ENCODE data around the gene COG2.

COG2 gene

DNA sequence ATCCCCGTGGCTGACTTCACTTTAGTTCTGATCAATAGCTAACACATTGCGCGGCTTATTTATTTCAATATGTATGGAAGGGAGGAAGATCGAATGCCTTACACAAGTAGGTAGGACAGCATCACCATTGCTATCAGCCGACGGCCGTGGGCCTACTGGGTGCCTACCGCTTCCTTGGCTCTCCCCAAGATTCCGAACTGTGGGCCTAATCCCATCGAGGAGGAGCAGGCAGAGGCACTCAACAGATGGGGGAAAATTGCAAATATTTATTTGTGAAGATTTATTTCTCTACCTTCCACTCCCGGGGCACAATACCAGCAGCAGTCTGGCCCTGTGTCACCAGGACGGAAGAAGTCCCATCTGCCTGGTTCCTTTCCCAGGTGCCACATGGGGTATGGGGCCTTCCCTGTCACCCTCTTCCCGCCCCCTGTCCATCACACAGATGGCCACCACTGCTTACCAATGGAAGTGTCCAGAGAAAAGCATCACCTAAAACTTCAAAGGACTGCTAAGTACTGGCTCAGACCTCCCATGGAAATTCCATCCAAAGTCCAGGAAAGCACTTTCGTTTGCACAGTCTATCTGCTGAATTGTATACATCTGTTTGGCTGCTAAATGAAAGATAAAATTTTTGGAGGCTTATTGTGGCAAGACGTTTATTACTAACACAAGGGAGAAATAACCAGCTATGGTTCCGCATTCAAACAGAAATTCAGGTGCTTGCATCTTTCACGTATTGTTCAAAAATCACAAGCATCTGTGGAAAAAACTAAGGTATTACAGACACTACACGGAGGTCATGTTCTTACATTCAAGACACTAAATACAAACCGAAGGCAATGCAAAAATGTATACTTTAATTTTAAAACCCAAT lies 59.9 kb downstream of the COG2 start:
- DNase-seq (ENCODE audit: low read depth), result no peak

DNA sequence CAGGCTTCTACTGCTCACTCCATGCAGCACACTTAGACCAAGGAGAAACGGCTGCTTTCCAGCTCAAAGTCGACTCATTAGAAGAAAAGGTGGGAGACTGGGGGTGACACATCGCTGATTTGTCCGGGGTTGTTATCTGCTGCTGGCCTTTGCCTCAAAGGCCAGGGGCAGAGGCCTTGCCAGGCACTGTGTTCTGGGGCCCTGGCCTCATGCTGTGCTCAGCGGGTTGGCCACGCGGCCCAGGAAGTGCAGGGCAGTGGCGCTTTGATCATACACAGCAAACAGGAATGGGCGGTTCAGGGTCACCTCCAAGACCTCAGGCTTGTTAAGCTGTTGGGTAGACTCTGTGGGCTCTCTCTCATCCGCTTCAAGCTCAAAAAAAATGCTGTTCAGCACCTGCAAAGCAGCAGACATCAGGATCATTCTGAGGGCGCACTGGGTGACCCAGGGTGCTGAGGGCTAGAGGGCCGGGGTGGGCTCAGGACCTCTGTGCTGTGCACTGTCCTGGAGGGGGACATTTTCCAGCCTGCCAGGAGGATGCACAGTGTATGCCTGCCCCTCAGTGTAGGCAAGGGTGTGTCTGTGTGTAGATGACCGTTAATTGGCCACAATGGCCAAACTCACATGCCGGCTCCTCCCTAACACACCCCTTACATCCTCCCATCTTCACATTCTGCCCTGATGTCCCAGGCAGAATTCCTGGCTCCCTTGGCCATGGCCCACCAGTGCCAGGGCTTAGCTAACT lies 60.8 kb downstream of the COG2 start:
- DNase-seq (ENCODE audit: low read depth), result no peak

DNA sequence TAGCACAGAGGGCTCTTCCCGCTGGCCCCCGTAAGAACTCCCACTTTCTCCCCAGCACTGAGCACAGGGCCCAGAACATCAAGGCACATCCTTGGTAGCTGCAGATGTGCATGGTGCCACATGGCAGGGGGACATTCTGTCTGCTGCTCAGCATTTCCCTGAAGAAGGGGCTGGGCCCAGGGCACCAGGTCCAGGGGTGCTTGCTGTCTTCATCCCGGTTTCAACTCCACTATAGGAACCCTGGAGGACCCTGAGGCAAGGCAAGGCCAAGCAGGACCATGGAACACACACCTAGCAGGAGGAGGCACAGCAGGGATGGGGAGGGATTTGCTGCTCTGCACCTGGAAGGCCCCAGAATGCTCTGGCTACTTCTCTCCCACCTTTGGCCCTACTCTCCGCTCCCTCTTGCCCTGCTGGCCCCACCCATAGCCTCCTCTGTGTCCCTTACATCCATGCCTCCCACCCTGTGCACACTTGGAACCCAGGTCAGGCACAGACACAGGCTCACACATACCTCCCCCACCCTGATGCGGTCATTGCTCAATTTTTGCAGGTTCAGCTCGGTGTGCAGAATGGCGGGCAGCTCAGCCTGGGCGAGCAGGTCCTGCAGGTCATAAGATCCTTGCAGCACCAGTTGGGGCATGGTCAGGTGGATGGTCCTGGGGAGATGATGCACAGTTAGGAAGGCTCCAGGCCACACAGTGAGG lies 61.6 kb downstream of the COG2 start:
- no peak for DNase-seq (ENCODE audit: low read depth)

DNA sequence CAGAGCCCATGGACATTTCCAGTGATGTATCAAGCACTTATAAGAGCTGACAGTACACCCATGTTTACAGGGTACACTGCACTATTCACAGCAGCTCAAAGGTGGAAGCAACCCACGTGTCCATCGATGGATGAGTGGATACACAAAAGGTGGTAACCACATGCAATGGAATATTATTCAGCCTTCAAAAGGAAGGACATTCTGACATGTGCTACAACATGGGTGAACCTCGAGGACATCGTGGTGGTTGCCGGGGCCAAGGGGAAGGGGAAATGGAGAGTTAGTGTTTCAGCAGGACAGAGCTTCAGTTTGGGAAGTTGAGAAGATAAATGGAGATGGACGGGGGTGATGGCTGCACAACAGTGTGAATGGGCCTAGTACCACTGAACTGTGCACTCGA lies 62.5 kb downstream of the COG2 start:
- no peak for DNase-seq (ENCODE audit: low read depth)

DNA sequence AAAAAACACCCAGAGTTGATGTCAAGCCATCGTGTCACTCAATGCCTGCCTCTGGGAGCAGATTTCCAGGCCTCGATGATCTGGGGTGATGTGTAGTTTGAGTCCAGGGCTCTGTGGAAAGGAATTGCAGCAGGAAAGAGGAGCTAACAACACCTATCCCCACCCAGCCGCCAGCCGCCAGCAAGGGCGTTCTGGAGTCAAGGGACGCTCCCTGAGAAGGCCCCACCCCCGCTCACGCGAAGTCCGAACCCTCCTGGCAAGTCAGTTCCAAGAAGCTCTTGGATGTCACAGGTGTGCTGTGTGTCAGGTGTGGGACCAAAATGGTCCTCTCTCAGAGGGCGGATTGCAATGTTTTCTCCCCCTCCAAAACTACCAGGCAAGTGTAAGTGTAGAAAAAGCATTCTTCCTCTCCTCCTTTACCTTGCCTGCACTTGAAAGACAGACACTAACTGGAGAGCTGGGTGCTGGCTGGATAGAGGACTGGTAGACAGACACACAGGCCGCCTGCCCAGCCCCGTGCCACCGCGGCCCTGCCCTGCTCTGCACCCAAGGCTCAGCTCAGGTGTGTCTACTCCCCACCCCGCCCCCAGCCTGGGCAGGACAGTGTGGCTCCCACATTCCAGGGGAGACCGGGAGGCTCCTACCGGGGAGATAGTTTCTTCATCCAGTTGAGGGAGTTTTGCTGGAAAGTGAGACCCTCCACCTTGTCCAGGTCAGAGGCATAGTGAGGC lies 63.2 kb downstream of the COG2 start:
- DNase-seq (ENCODE audit: low read depth), result no peak

DNA sequence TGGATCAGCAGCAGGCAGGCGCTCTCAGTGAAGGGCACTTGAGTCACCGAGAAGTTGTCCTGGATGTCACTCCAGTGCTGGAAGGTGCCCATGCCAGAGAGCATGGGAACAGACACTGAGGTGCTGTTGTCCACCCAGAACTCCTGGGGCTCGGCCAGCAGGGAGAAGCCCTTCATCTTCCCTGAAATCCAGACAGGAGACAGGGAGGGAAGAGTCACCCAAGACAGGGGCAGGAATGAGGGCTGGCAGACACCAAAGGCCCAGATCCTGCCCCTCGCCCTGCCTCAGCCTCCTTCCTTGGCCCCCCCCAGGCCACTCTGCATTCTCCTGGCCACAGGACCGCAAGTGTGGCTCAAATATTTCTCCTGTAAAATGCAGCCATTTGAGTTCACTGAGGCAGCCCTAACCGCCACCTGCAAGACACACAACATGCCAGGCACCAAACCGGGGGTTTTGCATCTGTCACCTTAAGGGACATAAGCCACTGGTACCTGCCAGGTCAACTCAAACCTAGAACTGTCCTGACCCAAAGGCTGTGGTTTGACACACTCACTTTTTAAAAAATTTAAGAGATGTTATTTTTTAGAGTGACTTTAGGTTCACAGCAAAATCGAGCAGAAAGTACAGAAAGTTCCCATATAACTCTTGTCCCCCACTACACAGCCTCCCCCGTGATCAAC lies 63.9 kb downstream of the COG2 start:
- DNase-seq (ENCODE audit: low read depth), result no peak

DNA sequence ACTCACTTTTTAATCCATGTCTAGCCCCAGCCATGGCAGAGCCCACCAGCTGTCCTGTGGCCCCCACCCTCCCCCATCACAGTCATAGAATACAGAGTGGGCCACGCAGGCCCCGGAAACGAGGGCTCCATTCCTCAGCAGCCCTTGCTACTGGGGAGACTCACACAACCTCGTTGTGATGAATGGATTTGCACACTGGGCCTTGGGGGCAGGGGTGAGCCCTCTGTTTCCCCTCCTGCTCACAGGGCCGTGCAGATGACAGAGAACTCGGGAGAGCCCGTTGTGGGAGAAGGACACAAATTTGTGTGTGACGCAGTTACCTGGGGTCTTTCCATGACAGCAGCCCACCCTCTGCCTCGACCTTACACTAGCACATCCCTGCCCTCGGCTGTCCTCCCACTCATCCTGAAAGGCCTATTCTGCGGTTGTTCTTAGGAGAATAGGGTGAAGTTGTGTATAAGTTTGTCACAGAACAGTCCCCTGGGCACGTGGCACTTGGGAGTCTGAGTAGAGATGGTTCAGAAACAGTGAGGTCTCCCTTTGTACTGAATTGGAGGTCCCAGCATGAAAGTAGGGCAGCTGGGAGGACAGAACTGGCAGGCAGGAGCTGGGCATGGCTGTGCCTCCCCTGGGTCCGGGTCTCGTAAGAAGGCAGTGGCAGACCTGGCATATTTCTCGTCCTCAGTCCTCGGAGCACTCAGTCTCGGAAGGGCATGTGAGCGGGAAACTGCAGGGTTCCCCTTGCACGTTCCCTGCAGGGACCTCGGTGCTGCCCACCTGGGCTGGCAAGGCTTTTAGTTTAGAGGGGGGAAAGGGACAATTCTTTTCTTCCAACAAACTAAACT lies 64.8 kb downstream of the COG2 start:
- no peak for DNase-seq (ENCODE audit: low read depth)

DNA sequence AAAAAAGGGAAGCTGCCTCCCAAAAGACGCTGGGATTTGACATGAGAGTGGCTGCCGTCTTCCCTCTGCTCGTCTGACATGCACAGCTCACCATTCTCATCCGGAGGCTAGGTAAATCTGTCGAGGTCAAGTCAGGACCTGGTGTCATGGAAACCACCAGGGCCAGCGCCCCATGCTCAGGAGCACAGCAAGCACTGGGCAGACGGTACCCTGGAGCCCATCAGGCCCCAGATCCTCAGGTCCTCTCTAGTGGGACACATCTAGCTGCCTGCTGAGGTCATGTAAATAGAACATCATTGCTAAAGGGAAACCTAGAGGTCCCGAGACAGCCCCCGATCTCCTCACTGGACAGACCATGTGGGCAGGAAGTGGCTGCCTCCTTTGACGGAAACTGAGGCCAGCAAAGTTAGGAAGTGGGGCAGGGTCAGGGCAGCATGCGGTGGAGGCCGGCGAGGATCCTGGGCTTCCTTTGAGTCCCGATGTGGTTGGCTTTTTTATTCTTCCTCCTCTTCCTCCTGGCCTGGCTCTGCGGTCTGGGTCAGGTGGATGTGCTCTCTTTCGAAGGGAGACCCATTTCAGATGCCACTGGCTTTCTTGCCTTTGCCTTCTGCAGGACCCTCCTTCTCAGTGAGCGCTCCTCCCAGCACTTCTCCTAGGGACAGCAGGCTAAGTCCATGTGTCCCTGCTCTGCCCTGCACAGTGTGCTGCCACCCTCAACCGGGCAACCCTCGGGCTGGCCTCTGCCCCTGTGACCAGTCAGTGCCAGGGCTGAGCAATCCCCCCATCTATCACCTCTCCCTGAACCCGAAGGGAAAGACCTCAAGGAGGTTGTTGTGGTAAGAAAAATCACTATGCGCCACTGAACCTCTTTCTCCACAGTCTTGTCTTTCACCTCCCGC lies 65.7 kb downstream of the COG2 start:
- DNase-seq (ENCODE audit: low read depth), result no peak

DNA sequence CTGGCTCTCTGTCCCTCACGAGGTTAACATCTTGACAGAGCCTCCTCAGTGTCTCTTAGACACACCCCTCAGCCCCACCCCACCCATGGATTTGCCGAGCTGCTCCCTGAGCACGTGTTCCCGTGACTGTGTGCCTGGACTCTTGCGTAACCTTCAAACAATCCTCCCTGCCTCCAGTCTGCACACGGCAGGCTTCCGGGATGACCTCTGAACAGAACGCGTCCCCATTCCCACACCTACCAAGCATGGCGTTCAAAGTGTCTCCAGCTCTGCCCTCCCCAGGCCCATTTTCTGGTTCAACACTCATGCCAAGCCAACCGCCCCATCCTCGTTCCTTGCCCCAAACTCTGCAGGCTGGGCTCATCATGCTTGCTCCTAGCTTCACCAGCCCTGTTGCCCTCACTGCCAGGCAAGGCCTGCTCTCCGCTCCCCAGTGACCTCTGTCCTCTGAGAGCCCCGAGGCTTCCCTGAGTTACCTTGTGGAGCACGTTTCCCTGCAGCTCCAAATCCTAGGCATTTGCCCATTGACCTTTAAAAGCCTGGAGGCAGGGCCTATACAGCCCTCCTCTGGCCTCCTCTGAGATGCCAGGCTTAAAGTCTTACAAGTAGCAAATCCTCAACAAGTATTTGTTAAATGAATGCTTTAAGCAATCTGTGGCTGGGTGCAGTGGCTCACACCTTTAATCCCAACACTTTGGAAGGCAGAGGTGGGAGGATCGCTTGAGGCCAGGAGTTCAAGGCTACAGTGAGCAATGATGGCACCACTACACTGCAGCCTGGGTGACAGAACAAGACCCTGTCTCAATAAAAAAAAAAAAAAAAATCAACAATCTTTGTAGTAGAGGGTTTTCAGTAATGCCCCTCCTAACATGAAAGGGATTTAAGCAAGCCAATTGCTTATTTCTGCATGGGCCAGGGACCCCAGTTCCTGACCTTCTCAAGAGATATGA lies 66.6 kb downstream of the COG2 start:
- DNase-seq (ENCODE audit: low read depth), result no peak

DNA sequence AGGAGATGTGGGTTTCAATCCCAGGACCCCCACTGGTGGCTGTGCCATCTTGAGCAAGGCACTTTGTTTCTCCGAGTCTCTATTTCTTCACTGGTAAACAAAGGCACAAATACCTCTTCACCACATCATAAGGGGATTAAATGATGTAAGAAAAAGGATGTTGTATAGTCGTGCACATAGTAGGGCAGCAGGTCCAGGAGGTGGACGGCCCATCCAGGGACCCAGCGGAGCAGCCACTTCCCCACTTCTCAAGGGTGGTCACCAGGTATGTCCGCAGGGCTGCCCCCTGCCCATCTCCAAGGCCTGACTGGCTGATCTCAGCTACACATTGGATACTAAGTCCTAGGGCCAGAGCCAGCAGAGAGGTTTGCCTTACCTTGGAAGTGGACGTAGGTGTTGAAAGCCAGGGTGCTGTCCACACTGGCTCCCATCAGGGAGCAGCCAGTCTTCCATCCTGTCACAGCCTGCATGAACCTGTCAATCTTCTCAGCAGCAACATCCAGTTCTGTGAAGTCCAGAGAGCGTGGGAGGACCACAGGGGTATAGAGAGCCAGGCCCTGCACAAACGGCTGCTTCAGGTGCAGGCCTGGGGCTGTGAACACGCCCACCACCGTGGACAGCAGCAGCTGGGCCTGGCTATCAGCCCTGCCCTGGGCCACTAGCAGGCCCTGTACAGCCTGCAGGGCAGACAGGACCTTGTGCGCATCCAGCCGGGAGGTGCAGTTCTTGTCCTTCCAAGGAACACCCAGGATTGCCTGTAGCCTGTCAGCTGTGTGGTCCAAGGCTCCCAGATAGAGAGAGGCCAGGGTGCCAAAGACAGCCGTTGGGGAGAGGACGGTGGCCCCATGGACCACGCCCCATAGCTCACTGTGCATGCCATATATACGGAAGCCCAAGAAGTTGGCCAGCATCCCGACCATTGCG lies 67.6 kb downstream of the COG2 start:
- no peak for DNase-seq (ENCODE audit: low read depth)

DNA sequence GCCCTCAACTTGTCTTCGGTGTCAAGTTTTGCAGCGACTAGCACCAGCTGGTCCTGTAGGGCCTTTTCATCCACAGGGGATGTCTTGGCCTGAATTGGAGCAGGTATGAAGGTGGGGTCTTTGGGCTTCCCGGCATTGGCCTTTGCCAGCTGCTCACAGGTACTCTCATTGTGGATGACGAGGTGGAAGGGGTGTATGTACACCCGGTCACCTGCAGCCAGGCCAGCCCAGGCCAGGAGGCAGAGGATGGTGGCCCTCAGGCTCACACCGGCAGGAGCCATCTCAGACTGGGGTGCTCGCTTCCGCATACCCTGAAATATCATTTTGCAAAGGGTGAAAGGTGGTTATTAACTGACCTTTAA lies 68.2 kb downstream of the COG2 start:
- no peak for DNase-seq (ENCODE audit: low read depth)

DNA sequence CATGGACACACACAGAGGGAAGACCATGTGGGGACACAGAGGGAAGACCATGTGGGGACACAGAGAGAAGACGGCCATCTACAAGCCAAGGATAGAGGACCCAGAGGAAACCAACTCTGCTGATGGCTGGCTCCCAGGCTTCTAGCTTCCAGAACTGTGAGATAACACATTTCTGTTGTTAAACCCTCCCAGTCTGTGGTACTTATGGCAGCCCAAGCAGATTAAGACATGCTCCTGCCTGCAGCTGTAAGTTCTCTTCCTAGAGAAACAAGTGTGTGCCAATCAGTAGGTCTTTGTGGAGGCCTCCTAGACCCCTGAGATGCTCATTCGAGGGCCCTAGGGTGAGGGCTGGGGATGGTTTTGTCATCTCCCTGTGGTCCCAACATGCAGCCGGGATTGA lies 69.0 kb downstream of the COG2 start:
- no peak for DNase-seq (ENCODE audit: low read depth)

DNA sequence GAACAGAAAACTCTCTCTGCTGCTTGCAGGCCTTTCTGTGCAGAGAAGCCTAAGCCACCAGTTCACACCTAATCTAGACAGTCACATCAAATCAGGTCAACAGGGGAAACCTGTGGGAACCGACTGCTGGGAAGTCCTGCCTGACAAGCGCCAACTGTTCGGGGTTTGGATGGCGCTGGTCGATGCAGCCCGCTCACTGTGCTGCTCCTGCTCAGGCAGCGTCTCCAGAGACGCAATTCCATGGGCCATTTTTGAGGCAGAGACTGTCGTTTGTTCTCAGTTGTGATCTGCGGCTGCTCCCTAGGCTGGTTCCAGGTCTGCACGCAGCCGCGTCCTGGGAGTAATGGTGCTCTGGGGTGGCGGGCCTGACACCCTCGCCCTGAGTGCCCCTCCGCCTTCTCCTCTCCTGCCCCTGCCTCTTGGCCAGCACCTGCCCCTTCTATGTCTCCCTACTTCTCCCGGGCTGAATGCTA lies 70.2 kb downstream of the COG2 start:
- DNase-seq (ENCODE audit: low read depth), result no peak

DNA sequence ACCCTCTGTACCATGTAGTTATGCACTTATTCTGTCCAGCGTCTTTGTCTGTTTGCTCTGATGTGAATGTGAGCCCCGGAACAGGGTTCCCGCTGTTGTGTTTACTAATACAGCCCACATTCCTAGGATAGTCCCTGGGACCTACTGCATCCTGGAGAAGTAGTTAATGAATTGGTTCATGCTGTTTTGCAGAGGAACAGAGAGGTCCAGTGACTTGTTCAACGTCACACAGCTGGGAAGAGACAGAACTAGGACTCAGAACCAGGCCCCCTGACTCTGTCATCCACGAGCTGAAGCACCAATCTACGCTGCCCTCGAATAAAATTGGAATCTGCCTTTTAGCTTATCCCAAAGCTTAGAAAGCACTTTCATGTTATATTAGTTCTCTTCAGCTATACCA lies 70.9 kb downstream of the COG2 start:
- no peak for DNase-seq (ENCODE audit: low read depth)

DNA sequence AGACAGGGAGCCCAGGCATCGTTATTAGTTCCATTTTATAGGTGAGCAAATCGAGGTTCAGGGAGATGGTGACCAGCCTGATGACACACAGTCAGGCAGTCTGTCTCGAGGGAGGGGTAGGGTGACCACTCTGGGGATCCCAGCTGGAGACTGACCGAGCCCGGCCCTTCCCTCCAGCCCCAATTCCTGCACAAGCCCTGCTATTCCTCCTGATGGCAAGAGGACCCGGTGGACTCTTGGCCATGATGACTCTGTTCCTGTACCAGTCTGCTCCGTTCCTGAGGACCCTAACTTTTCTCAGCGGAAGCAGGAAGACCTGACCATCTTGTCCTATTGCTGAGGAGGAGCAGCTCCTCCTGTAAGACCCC lies 71.2 kb downstream of the COG2 start:
- no peak for DNase-seq (ENCODE audit: low read depth)

DNA sequence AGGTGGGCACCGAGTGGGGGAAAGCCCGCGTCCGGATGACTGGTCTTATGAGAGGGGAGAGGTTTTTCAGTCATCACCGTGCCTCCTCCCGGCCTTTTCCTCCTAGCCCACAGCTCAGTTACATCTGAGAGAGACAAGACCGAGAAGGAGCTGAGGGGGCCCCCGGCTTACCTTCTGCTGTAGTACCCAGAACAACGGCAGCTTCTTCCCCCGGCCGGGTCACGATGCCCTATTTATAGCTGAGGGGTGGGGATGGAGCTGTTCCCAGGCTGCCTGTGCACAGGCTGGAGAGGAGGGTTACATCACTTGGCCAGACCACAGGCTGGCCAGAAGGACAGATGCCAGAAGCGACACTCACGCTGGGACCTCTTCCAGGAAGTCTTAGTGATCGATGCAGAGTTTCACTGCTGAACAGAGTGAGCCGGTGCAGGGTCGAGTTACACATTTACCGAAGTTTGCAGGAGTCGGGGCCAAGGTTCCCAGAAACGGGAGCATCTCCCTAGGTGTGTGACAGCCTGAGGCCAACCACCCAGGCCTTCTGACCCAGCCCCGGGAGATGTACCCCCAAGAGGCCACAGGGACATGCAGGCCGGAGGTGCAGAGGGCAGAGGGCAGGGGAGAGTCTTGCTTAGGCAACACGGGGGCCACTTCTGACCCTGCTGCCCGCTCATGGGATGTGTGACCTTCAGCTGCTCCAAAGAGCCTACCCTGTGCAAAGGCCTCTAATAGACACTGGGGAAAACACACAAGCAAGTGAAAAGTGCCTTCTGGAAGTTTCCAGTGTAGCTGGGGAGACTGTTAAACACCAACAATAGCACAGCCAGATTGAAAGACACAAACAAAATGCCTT lies 71.9 kb downstream of the COG2 start, which contains the start of gene AGT:
Gene AGT (minus strand): TSS at position 208 of the 850 bp plus-strand sequence. CDS start 3,299 bp downstream, outside the sequence.
- DNase-seq (ENCODE audit: low read depth), result no peak

Data from stimulated activated CD4-positive, alpha-beta T cell treated with anti-CD3 and anti-CD28 coated beads, Interleukin-2, amount 100 ng/mL, for 4 hours (primary cell).